GM12878 (cell line): ENCODE data around the gene TFCP2L1. TPM values are rescaled to one million over a fixed set of nuclear protein-coding genes. Genes with fewer than 3 reads are reported as not detected.

ENCODE experiments used
- ATAC-seq: fragments of 200-7000 bp; cut with Tn5 transposase; 3 replicates; pipeline ENCODE4 v1.9.1; 2020; ENCODE audit warnings: mild to moderate bottlenecking, moderate library complexity
- BruUV-seq: library from RNA; stranded (reverse); fragments of 400-500 nt; replicated peaks from 2 replicates; lab custom pipeline; 2021; lab: Mats Ljungman, UMichigan
- CTCF ChIA-PET: fragments of 300-600 bp; sonication (Branson Sonifier 250); formaldehyde crosslinking; extraction: SDS; loops from one replicate; lab custom pipeline; 2021; ENCODE audit warnings: inconsistent platforms; lab: Yijun Ruan, JAX
- POLR2A ChIA-PET: fragments of 350-600 bp; formaldehyde crosslinking; extraction: SDS; loops from one replicate; lab custom pipeline; 2021; ENCODE audit warnings: inconsistent platforms; lab: Charles Lee
- RAD21 ChIA-PET: fragments of 300-600 bp; sonication (Branson Sonifier 250); formaldehyde crosslinking; loops from one replicate; lab custom pipeline; 2023; ENCODE audit warnings: antibody characterized with exemption; ENCODE audit not compliant: unreplicated experiment; lab: Charles Lee
- SMC1A ChIA-PET: fragments of 300-600 bp; sonication (Branson Sonifier 250); formaldehyde crosslinking; loops from one replicate; lab custom pipeline; 2023; ENCODE audit not compliant: unreplicated experiment, uncharacterized antibody; lab: Charles Lee
- DNase-seq: peaks from one replicate; pipeline ENCODE4 v3.0.0-alpha.2; 2011; ENCODE audit warnings: low read depth, low spot score
- FAIRE-seq: peaks from 3 replicates; lab custom pipeline; 2011; peaks lifted over from hg19 to GRCh38; lab: Jason Lieb, UNC
- H2AFZ ChIP-seq: 2 replicates; pipeline ENCODE4 v1.6.0; 2011; ENCODE audit warnings: low read depth, low read length, control low read depth; ENCODE audit not compliant: control insufficient read depth
- H3K27ac ChIP-seq: 2 replicates; pipeline ENCODE4 v1.5.1; 2011; ENCODE audit warnings: control low read depth; ENCODE audit not compliant: control insufficient read depth, insufficient read depth
- H3K27me3 ChIP-seq, 2 experiments: replicated peaks in 1 of 2; 2 replicates each; pipeline versions ENCODE4 v1.6.0 to v1.6.1; 2011; ENCODE audit warnings: low read length in 1 of 2; ENCODE audit not compliant: control insufficient read depth in 2 of 2, insufficient read depth in 2 of 2
- H3K36me3 ChIP-seq, 2 experiments: 2 replicates each; pipeline ENCODE4 v1.5.1; 2011; ENCODE audit warnings: low read length in 1 of 2; ENCODE audit not compliant: control insufficient read depth in 2 of 2, insufficient read depth in 2 of 2
- H3K4me1 ChIP-seq: 2 replicates; pipeline ENCODE4 v1.6.1; 2011; ENCODE audit warnings: mild to moderate bottlenecking, low read length, moderate library complexity, mixed read lengths; ENCODE audit not compliant: control insufficient read depth, insufficient read depth
- H3K4me2 ChIP-seq: 2 replicates; pipeline ENCODE4 v1.6.0; 2011; ENCODE audit warnings: control low read depth; ENCODE audit not compliant: control insufficient read depth, insufficient read depth
- H3K4me3 ChIP-seq: fragments of 200-600 bp; sonication (generic); 2 replicates; pipeline ENCODE4 v1.5.1; 2016
- H3K79me2 ChIP-seq: 2 replicates; pipeline ENCODE4 v1.6.0; 2011; ENCODE audit warnings: low read length; ENCODE audit not compliant: control insufficient read depth, insufficient read depth
- H3K9ac ChIP-seq: 2 replicates; pipeline ENCODE4 v1.8.0; 2011; ENCODE audit warnings: low read length, control low read depth, mixed read lengths; ENCODE audit not compliant: control insufficient read depth, insufficient read depth
- H3K9me3 ChIP-seq: replicated peaks from 3 replicates; pipeline ENCODE4 v1.5.1; 2011; ENCODE audit warnings: mild to moderate bottlenecking, low read length; ENCODE audit not compliant: control insufficient read depth, insufficient read depth
- H4K20me1 ChIP-seq: 2 replicates; pipeline ENCODE4 v1.6.0; 2011; ENCODE audit not compliant: control insufficient read depth, insufficient read depth
- ASH2L ChIP-seq: fragments of 300-600, 200-600 bp; sonication (generic); IDR thresholded peaks from 2 replicates; pipeline ENCODE4 v1.6.1; 2017; ENCODE audit warnings: low read depth, mild to moderate bottlenecking, borderline replicate concordance
- BMI1 ChIP-seq: fragments of 450-650 bp; IDR thresholded peaks from 2 replicates; pipeline ENCODE4 v1.6.1; 2016; ENCODE audit warnings: mild to moderate bottlenecking, moderate library complexity, borderline replicate concordance
- SUPT20H ChIP-seq: IDR thresholded peaks from 2 replicates; pipeline ENCODE4 v1.6.1; 2011; ENCODE audit warnings: low read depth, mild to moderate bottlenecking, low read length, moderate library complexity, borderline replicate concordance; ENCODE audit not compliant: control insufficient read depth
- WGBS: methylation state at CpG from one replicate; pipeline ENCODE4 v1.1.6; 2016; ENCODE audit warnings: low lambda C conversion rate; ENCODE audit not compliant: insufficient replicate concordance, insufficient coverage; ENCODE audit errors: missing lambda C conversion rate; 5-methylcytosine and 5-hydroxymethylcytosine counted together
- in situ Hi-C: fragments of 300-500 bp; cut with MboI; formaldehyde crosslinking; loops from 9 replicates; pipeline ENCODE4 v1.14.3; 2018; ENCODE audit warnings: mixed read lengths
- intact Hi-C: fragments of 100-400 bp; cut with micrococcal nuclease; formaldehyde crosslinking; loops from one replicate; pipeline ENCODE4 v1.14.2; 2022; ENCODE audit not compliant: unreplicated experiment
- polyA plus RNA-seq, 11 experiments: library from polyadenylated mRNA; depleted of rRNA in 4 of 11; unstranded in 6 of 11; stranded (reverse) in 5 of 11; fragments of >200 nt; fragmentation: Nextera tagmentation in 4 of 11; fragmentation: Illumina TruSeq in 1 of 11; extraction: Ambion mirVana in 4 of 11; extraction: Trizol in 1 of 11; gene quantifications; 1 replicate in 1 of 11; 2 replicates in 10 of 11; pipeline versions ENCODE4 v1.2.1 to v1.2.3, GENCODE V29; 2011 to 2016; ENCODE audit warnings: inconsistent platforms in 2 of 11, missing spikeins in 2 of 11, low read depth in 1 of 11
- total RNA-seq, 4 experiments: library from RNA; depleted of rRNA in 3 of 4; stranded (reverse); fragments of >200 nt in 3 of 4; fragmentation: Illumina TruSeq in 1 of 4; extraction: Trizol in 1 of 4; gene quantifications; 2 replicates each; pipeline versions ENCODE4 v1.2.1 to v1.2.3, GENCODE V29; 2013 to 2021
- TF ChIP-seq, protein P1 (sequence below): fragments of 450-650 bp; IDR thresholded peaks from 2 replicates; pipeline ENCODE4 v1.6.1; 2017; ENCODE audit warnings: mild to moderate bottlenecking, moderate library complexity
- TF ChIP-seq, protein P2 (sequence below): IDR thresholded peaks from 2 replicates; pipeline ENCODE4 v1.6.1; 2011; ENCODE audit warnings: low read depth, mild to moderate bottlenecking, low read length, moderate library complexity, borderline replicate concordance; ENCODE audit errors: extremely low read depth
- TF ChIP-seq, protein P3 (sequence below), 3 experiments: IDR thresholded peaks in 2 of 3; conservative IDR thresholded peaks in 1 of 3; 2 replicates each; pipeline ENCODE4 v1.5.1; 2011; ENCODE audit warnings: low read depth in 3 of 3, low read length in 3 of 3, mild to moderate bottlenecking in 3 of 3, control low read depth in 2 of 3, moderate library complexity in 2 of 3, inconsistent platforms in 1 of 3, mixed read lengths in 1 of 3; ENCODE audit not compliant: control insufficient read depth in 2 of 3, insufficient read depth in 1 of 3; ENCODE audit errors: extremely low read depth in 1 of 3

Gene TFCP2L1
- total and polyA plus RNA-seq, 10 of the 15 experiments (the other 5 are each of a cell fraction or from before 2014, with no cell fraction given) = 0.02 to 0.21 (median 0.09) TPM; not detected in 1

DNA sequence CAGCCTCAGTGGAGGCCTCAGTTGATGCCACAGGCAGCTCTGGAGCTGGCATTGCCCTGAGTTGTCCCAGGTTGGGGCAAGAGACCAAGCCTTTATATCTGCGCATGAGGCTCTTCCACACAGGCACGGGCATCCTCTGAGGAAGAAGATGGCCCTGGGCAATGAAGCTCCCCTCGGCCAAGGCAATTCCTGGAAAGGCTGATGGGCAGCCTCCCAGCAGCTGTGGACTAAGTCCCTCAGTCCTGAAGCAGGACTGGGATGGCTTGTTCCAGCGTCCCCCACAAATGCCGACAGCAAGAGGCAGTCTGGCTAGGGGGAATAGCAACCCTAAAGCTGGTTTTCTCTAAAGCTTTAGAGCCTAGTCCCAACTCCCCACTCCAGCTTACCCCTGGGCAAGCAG, 90.0 kb downstream of the TFCP2L1 start:
- 35% methylated on average over 5 of the region's 5 CpGs for WGBS
- H3K27me3 ChIP-seq = peaks cover 0 to 1% of the 10 kb centered on the region in 2 experiments; a peak in 2 of 4 replicates
- no peaks in the 10 kb centered on the region for H3K9me3 ChIP-seq
- DNase-seq (no peak), FAIRE-seq (no peak), ATAC-seq (no peak)
- H3K4me2 ChIP-seq = no peak overlapping the region
- H3K36me3 ChIP-seq = no peaks in the 10 kb centered on the region
- no TSS peak for BruUV-seq
- H3K27ac ChIP-seq = no peak overlapping the region
- no peak overlapping the region for H2AFZ ChIP-seq
- ChIA-PET POLR2A (no interaction called here), CTCF (no interaction called here), SMC1A (no interaction called here), RAD21 (no interaction called here)
- H3K79me2 ChIP-seq = no peaks in the 10 kb centered on the region
- TF ChIP-seq SUPT20H (no peak), BMI1 (no peak), ASH2L (no peak)
- TF ChIP-seq, protein P1, sequence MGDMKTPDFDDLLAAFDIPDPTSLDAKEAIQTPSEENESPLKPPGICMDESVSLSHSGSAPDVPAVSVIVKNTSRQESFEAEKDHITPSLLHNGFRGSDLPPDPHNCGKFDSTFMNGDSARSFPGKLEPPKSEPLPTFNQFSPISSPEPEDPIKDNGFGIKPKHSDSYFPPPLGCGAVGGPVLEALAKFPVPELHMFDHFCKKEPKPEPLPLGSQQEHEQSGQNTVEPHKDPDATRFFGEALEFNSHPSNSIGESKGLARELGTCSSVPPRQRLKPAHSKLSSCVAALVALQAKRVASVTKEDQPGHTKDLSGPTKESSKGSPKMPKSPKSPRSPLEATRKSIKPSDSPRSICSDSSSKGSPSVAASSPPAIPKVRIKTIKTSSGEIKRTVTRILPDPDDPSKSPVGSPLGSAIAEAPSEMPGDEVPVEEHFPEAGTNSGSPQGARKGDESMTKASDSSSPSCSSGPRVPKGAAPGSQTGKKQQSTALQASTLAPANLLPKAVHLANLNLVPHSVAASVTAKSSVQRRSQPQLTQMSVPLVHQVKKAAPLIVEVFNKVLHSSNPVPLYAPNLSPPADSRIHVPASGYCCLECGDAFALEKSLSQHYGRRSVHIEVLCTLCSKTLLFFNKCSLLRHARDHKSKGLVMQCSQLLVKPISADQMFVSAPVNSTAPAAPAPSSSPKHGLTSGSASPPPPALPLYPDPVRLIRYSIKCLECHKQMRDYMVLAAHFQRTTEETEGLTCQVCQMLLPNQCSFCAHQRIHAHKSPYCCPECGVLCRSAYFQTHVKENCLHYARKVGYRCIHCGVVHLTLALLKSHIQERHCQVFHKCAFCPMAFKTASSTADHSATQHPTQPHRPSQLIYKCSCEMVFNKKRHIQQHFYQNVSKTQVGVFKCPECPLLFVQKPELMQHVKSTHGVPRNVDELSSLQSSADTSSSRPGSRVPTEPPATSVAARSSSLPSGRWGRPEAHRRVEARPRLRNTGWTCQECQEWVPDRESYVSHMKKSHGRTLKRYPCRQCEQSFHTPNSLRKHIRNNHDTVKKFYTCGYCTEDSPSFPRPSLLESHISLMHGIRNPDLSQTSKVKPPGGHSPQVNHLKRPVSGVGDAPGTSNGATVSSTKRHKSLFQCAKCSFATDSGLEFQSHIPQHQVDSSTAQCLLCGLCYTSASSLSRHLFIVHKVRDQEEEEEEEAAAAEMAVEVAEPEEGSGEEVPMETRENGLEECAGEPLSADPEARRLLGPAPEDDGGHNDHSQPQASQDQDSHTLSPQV = no peak
- TF ChIP-seq, protein P2, sequence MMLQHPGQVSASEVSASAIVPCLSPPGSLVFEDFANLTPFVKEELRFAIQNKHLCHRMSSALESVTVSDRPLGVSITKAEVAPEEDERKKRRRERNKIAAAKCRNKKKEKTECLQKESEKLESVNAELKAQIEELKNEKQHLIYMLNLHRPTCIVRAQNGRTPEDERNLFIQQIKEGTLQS = no peak
- TF ChIP-seq, protein P3, sequence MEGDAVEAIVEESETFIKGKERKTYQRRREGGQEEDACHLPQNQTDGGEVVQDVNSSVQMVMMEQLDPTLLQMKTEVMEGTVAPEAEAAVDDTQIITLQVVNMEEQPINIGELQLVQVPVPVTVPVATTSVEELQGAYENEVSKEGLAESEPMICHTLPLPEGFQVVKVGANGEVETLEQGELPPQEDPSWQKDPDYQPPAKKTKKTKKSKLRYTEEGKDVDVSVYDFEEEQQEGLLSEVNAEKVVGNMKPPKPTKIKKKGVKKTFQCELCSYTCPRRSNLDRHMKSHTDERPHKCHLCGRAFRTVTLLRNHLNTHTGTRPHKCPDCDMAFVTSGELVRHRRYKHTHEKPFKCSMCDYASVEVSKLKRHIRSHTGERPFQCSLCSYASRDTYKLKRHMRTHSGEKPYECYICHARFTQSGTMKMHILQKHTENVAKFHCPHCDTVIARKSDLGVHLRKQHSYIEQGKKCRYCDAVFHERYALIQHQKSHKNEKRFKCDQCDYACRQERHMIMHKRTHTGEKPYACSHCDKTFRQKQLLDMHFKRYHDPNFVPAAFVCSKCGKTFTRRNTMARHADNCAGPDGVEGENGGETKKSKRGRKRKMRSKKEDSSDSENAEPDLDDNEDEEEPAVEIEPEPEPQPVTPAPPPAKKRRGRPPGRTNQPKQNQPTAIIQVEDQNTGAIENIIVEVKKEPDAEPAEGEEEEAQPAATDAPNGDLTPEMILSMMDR (IDR thresholded peaks at IDR 0.05 in 2 of 3, conservative IDR thresholded peaks at IDR 0.05 in 1 of 3; ENCODE audit: control insufficient read depth in 2 of 3, extremely low read depth in 1 of 3, insufficient read depth in 1 of 3, low read depth in 3 of 3, low read length in 3 of 3) = no peak
- H4K20me1 ChIP-seq = no peaks in the 10 kb centered on the region
- intact Hi-C loops (no loop called here), in situ Hi-C loops (no loop called here)
- H3K4me1 ChIP-seq = no peaks in the 10 kb centered on the region
- H3K9ac ChIP-seq = no peak overlapping the region
- no peak overlapping the region for H3K4me3 ChIP-seq
